Measurements from ENCODE around the gene C20orf141.

GRCh38 chr20:2826655-2827054 is 11.9 kb downstream of the C20orf141 start:
- TF ChIP-seq, protein P1, sequence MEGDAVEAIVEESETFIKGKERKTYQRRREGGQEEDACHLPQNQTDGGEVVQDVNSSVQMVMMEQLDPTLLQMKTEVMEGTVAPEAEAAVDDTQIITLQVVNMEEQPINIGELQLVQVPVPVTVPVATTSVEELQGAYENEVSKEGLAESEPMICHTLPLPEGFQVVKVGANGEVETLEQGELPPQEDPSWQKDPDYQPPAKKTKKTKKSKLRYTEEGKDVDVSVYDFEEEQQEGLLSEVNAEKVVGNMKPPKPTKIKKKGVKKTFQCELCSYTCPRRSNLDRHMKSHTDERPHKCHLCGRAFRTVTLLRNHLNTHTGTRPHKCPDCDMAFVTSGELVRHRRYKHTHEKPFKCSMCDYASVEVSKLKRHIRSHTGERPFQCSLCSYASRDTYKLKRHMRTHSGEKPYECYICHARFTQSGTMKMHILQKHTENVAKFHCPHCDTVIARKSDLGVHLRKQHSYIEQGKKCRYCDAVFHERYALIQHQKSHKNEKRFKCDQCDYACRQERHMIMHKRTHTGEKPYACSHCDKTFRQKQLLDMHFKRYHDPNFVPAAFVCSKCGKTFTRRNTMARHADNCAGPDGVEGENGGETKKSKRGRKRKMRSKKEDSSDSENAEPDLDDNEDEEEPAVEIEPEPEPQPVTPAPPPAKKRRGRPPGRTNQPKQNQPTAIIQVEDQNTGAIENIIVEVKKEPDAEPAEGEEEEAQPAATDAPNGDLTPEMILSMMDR (IDR thresholded peaks at IDR 0.05; ENCODE audit: low read length) = no peak
- TF ChIP-seq EZH2 (IDR thresholded peaks at IDR 0.05; ENCODE audit: borderline replicate concordance, low read length) = no peak
